Common myeloid progenitor, CD34-positive (primary cell): ENCODE data around the gene NUCKS1.

Source experiments
- CTCF ChIA-PET: fragments of 350-600 bp; sonication (Branson Sonifier 250); formaldehyde crosslinking; loops from one replicate; lab custom pipeline; 2021; ENCODE audit warnings: antibody characterized with exemption; lab: Charles Lee
- POLR2A ChIA-PET: fragments of 350-600 bp; sonication (Branson Sonifier 250); formaldehyde crosslinking; loops from one replicate; lab custom pipeline; 2021; ENCODE audit warnings: antibody characterized with exemption; lab: Charles Lee
- DNase-seq, 3 donors: peaks; one replicate each; pipeline versions ENCODE4 v3.0.0 to v3.0.0-alpha.2; 2013
- H3K27ac ChIP-seq, 2 experiments: 1 replicate in 1 of 2; 2 replicates in 1 of 2; pipeline ENCODE4 v1.7.0; 2013; ENCODE audit warnings: inconsistent platforms in 2 of 2, low read length in 2 of 2, mild to moderate bottlenecking in 2 of 2, low read depth in 1 of 2, moderate library complexity in 1 of 2; ENCODE audit not compliant: severe bottlenecking in 2 of 2, insufficient read depth in 1 of 2, poor library complexity in 1 of 2
- H3K27me3 ChIP-seq, 5 experiments: replicated peaks in 2 of 5; 1 replicate in 3 of 5; 2 replicates in 2 of 5; pipeline versions ENCODE4 v1.6.1 to v1.7.0; 2013; ENCODE audit warnings: low read length in 4 of 5, mild to moderate bottlenecking in 2 of 5, moderate library complexity in 2 of 5, inconsistent platforms in 1 of 5; ENCODE audit not compliant: insufficient read depth in 5 of 5, control insufficient read depth in 4 of 5
- H3K36me3 ChIP-seq, 4 experiments: 1 replicate in 2 of 4; 2 replicates in 2 of 4; pipeline versions ENCODE4 v1.6.1 to v1.7.0; 2013; ENCODE audit warnings: low read length in 3 of 4, control low read depth in 1 of 4, mild to moderate bottlenecking in 1 of 4; ENCODE audit not compliant: control insufficient read depth in 4 of 4, insufficient read depth in 4 of 4
- H3K4me1 ChIP-seq, 4 experiments: 1 replicate in 3 of 4; 2 replicates in 1 of 4; pipeline versions ENCODE4 v1.6.1 to v1.7.1; 2013; ENCODE audit warnings: low read length in 3 of 4, mild to moderate bottlenecking in 3 of 4, control low read depth in 1 of 4, inconsistent platforms in 1 of 4, moderate library complexity in 1 of 4; ENCODE audit not compliant: control insufficient read depth in 4 of 4, insufficient read depth in 4 of 4; ENCODE audit errors: control extremely low read depth in 1 of 4
- H3K4me3 ChIP-seq, 7 experiments: 1 replicate in 4 of 7; 2 replicates in 3 of 7; pipeline versions ENCODE4 v1.5.1 to v1.7.0; 2013; ENCODE audit warnings: mild to moderate bottlenecking in 7 of 7, low read length in 6 of 7, moderate library complexity in 6 of 7, inconsistent platforms in 2 of 7, low read depth in 2 of 7, control low read depth in 1 of 7; ENCODE audit not compliant: insufficient read depth in 4 of 7, control insufficient read depth in 1 of 7; ENCODE audit errors: extremely low read depth in 1 of 7
- H3K9me3 ChIP-seq, 5 experiments: 1 replicate in 4 of 5; 2 replicates in 1 of 5; pipeline versions ENCODE4 v1.6.1 to v1.7.1; 2013; ENCODE audit warnings: low read length in 4 of 5, mild to moderate bottlenecking in 2 of 5, inconsistent platforms in 1 of 5, low read depth in 1 of 5, moderate library complexity in 1 of 5; ENCODE audit not compliant: control insufficient read depth in 4 of 5, insufficient read depth in 2 of 5; ENCODE audit errors: control extremely low read depth in 1 of 5
- WGBS: methylation state at CpG from one replicate; pipeline ENCODE4 v1.1.5; 2013; ENCODE audit not compliant: insufficient coverage; 5-methylcytosine and 5-hydroxymethylcytosine counted together

NUCKS1 gene

DNA sequence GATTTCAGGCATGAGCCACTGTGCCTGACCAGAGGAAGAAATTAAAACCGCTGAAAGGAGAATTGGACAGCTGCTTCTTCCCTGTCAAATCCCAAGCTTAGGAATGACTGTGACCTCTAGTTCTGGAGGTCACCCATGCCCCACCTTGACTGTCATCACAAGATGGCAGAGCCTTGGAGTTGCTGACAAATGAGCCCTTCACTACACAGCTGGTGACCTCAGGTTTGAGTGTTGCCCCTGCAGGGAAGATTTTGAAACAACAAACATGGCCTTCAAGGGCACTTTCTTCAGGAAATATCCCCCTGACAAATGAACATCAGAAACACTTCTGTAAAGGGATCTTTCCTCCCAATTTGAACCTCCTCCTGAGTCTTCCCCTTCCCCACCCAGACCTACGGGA is 62.7 kb downstream of the NUCKS1 start:
- no peak overlapping the region for H3K4me3 ChIP-seq
- DNase-seq, result no peak
- 100% methylated on average over 2 of the region's 2 CpGs for WGBS
- no peaks in the 10 kb centered on the region for H3K36me3 ChIP-seq
- peaks cover 3 to 24% (median 17%) of the 10 kb centered on the region in 4 experiments for H3K4me1 ChIP-seq
- ChIA-PET POLR2A (interaction anchor here (0.5 kb wide), 1 partner anchor 37 kb away, joined by 3 read pairs; no protein-coding TSS in a partner anchor), CTCF (interaction anchor here (1.0 to 15.7 kb wide), 9 partner anchors 9 to 95 kb away, joined by 3 to 131 read pairs (median 4); no protein-coding TSS in a partner anchor)
- no peaks in the 10 kb centered on the region for H3K27me3 ChIP-seq
- H3K9me3 ChIP-seq, result no peaks in the 10 kb centered on the region
- no peak overlapping the region for H3K27ac ChIP-seq

DNA sequence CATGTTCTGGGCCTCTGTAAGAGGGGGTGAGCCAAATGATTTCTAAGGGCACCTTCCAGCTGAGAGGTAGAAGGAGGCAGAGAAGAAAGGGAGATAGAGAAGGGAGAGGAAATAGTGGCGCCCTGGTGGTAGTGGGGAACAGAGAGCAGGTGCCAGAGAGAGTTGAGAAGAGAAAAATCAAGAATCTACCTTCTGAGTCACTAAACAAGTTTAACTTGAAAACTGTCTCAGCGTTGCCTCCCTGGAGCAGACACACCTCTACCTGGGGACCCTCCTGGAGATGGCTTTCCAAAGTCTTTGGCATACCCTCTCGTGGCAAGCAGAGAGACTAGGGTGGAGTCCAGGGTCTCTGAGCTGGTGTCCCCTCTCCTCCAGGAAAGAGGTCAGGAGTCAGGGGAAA is 68.6 kb downstream of the NUCKS1 start:
- Histone ChIP-seq H3K27me3 (no peaks in the 10 kb centered on the region), H3K36me3 (no peaks in the 10 kb centered on the region), H3K9me3 (no peaks in the 10 kb centered on the region), H3K4me1 (peaks cover 13 to 45% (median 38%) of the 10 kb centered on the region in 4 experiments), H3K27ac (no peak overlapping the region), H3K4me3 (no peak overlapping the region)
- 67% methylated on average over 1 of the region's 3 CpGs for WGBS
- CTCF ChIA-PET, result interaction anchor here (2.2 to 32.2 kb wide), 4 partner anchors 11 to 25 kb away, joined by 7 to 1013 read pairs (median 71); no protein-coding TSS in a partner anchor
- no peak for DNase-seq
- POLR2A ChIA-PET, result interaction anchor here (0.9 kb wide), 1 partner anchor 22 kb away, joined by 3 read pairs; no protein-coding TSS in a partner anchor

- Histone ChIP-seq H3K27me3 (no peaks in the 10 kb centered on the region), H3K4me3 (peak within 1 kb of the TSS; percentile 42 to 86 (median 81)), H3K36me3 (no peaks in the 10 kb centered on the region), H3K4me1 (peaks cover 15 to 56% (median 49%) of the 10 kb centered on the region in 4 experiments), H3K9me3 (no peaks in the 10 kb centered on the region), H3K27ac (peak within 1 kb of the TSS; percentile 25 to 81)
- under 1% methylated on average over 31 of the region's 86 CpGs for WGBS
- DNase-seq, result peak; percentile 38 to 78 (median 73)
- ChIA-PET POLR2A (interaction anchor here (0.9 to 2.1 kb wide), 3 partner anchors 12 to 21 kb away, joined by 3 to 4 read pairs (median 4); no protein-coding TSS in a partner anchor), CTCF (interaction anchor here (0.8 to 32.2 kb wide), 8 partner anchors 9 to 304 kb away, joined by 3 to 1013 read pairs (median 9); no protein-coding TSS in a partner anchor)
Observed at GRCh38 chr1:205680073-205680851, 69.7 kb downstream of the NUCKS1 start, which contains the start of gene SLC45A3. SLC45A3 (minus strand) TSS chr1:205680509; CDS start chr1:205664656, 15,853 bp downstream.

- no peaks in the 10 kb centered on the region for H3K27me3 ChIP-seq
- peaks cover 2 to 4% (median 3%) of the 10 kb centered on the region in 4 experiments for H3K36me3 ChIP-seq
- H3K4me3 ChIP-seq, result peak overlapping the region in 6 of 7 experiments; percentile 71 to 86 (median 82)
- H3K9me3 ChIP-seq, result no peaks in the 10 kb centered on the region
- peak overlapping the region; percentile 40 to 81 for H3K27ac ChIP-seq
- ChIA-PET POLR2A (interaction anchor here (0.5 to 1.3 kb wide), 4 partner anchors 28 to 1510 kb away, joined by 3 to 5 read pairs (median 4); no protein-coding TSS in a partner anchor), CTCF (interaction anchor here (1.0 to 32.2 kb wide), 8 partner anchors 9 to 28 kb away, joined by 3 to 1013 read pairs (median 16); no protein-coding TSS in a partner anchor)
- H3K4me1 ChIP-seq, result peaks cover 15 to 60% (median 53%) of the 10 kb centered on the region in 4 experiments
- WGBS, result 42% methylated on average over 6 of the region's 10 CpGs
- DNase-seq, result peak in 1 of 3 donors; percentile 52
Observed at GRCh38 chr1:205678286-205679111, 71.5 kb downstream of the NUCKS1 start.

DNA sequence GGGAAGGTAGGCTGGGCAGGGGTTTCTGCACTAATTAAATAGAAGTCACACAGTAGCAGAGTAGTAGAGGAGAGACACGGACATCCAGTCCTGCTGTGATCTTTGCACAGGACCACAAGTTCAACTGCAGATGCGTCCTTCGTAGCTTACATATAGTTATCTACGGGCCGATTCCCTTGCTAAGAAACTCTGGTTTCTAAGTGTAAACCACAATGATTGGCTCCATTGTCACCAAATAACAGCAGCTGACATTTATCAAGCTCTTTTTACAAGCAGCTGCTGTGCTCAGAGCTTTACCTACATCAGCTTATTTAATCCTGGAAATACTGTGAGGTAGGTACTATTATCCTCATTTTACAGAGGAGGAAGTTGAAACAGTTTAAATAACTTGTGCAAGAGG is 72.8 kb downstream of the NUCKS1 start:
- peaks cover 2 to 12% (median 5%) of the 10 kb centered on the region in 4 experiments for H3K36me3 ChIP-seq
- ChIA-PET CTCF (interaction anchor here (1.0 to 32.2 kb wide), 9 partner anchors 10 to 70 kb away, joined by 3 to 1013 read pairs (median 14); no protein-coding TSS in a partner anchor), POLR2A (interaction anchor here (0.7 to 1.3 kb wide), 3 partner anchors 18 to 32 kb away, joined by 3 to 5 read pairs (median 3); no protein-coding TSS in a partner anchor)
- peak overlapping the region in 4 of 7 experiments; percentile 9 to 51 (median 26) for H3K4me3 ChIP-seq
- peaks cover 15 to 64% (median 53%) of the 10 kb centered on the region in 4 experiments for H3K4me1 ChIP-seq
- H3K27ac ChIP-seq, result no peak overlapping the region
- DNase-seq, result peak in 2 of 3 donors; percentile 53 to 62
- 24% methylated on average over 5 of the region's 5 CpGs for WGBS
- H3K9me3 ChIP-seq, result no peaks in the 10 kb centered on the region
- no peaks in the 10 kb centered on the region for H3K27me3 ChIP-seq

DNA sequence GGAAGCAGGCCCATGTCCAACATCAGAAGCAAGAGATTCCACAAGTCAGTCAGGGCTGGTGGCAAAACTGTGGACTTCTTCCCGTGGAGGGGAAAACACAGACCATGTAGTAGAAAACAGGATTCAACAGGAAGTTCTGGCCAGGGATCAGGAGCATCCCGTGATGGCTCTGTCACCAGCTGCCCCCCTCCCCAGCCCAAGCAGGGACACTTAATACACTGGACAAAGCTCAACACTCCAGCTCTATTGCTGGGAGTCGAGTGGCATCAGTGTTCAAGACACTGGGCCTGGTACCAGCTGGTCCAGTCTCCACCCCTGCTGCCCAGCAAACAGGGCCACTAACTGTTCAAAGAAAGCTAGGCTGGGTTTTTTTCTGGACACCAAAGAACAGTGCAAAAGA is 73.4 kb downstream of the NUCKS1 start:
- peaks cover 15 to 69% (median 56%) of the 10 kb centered on the region in 4 experiments for H3K4me1 ChIP-seq
- ChIA-PET POLR2A (no interaction called here), CTCF (interaction anchor here (1.0 to 32.2 kb wide), 9 partner anchors 9 to 70 kb away, joined by 3 to 1013 read pairs (median 14); no protein-coding TSS in a partner anchor)
- no peak overlapping the region for H3K27ac ChIP-seq
- DNase-seq, result no peak
- peaks cover 2 to 14% (median 5%) of the 10 kb centered on the region in 4 experiments for H3K36me3 ChIP-seq
- no peaks in the 10 kb centered on the region for H3K27me3 ChIP-seq
- peak overlapping the region in 2 of 7 experiments; percentile 17 to 51 for H3K4me3 ChIP-seq
- H3K9me3 ChIP-seq, result no peaks in the 10 kb centered on the region
- WGBS, result 94% methylated on average over 3 of the region's 3 CpGs
